BJ (cell line): ENCODE results near the gene MINDY3. TPM values are rescaled to one million over a fixed set of nuclear protein-coding genes. Genes with fewer than 3 reads are reported as not detected.

ENCODE experiments used
- CTCF ChIA-PET: fragments of 350-600 bp; formaldehyde crosslinking; extraction: SDS; loops from one replicate; lab custom pipeline; 2021; ENCODE audit warnings: antibody characterized with exemption, inconsistent platforms; lab: Yijun Ruan, JAX
- POLR2A ChIA-PET: fragments of 300-600 bp; sonication (Branson Sonifier 250); formaldehyde crosslinking; extraction: SDS; loops from one replicate; lab custom pipeline; 2021; ENCODE audit warnings: antibody characterized with exemption; lab: Charles Lee
- DNase-seq: peaks from one replicate; pipeline ENCODE4 v3.0.0-alpha.2; 2011; ENCODE audit warnings: low read depth
- H3K27me3 ChIP-seq: 2 replicates; pipeline ENCODE4 v1.6.0; 2011; ENCODE audit warnings: low read length; ENCODE audit not compliant: control insufficient read depth, insufficient read depth
- H3K36me3 ChIP-seq: 2 replicates; pipeline ENCODE4 v1.5.1; 2011; ENCODE audit warnings: low read length; ENCODE audit not compliant: control insufficient read depth, insufficient read depth
- H3K4me3 ChIP-seq: 2 replicates; pipeline ENCODE4 v1.5.1; 2011; ENCODE audit warnings: low read depth, mild to moderate bottlenecking, control low read depth, low read length
- polyA plus RNA-seq: library from polyadenylated mRNA; depleted of rRNA; stranded (reverse); fragments of >200 nt; gene quantifications from 2 replicates; pipeline ENCODE4 v1.2.3, GENCODE V29; 2011
- TF ChIP-seq, protein P1 (sequence below): IDR thresholded peaks from 2 replicates; pipeline ENCODE4 v1.5.1; 2011; ENCODE audit warnings: low read depth, mild to moderate bottlenecking, control low read depth, inconsistent platforms, low read length, moderate library complexity; ENCODE audit not compliant: insufficient read depth

Gene MINDY3
- polyA plus RNA-seq, 1 experiment = 11.9 TPM

DNA sequence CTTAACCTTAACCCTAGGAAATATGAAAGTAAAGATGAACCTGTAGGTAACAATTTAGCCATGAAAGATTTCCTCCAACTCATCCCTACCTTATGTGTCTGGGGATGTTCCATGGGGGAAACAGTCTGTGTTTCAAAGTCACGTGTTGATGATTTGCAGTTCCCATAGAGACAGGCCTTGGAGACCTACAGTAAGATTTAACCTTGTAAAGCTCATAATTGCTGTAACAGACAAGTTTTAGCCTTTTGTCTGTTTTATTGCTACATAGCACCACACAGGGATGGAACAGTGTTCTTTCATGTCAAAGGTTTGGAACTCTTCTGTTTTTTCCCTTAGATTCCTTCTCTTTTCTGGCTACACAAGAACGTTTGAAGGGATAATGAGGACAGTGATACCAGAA is 105.4 kb downstream of the MINDY3 start:
- Histone ChIP-seq H3K27me3 (peaks cover 7% of the 10 kb centered on the region), H3K4me3 (no peak overlapping the region), H3K36me3 (no peaks in the 10 kb centered on the region)
- ChIA-PET POLR2A (no interaction called here), CTCF (interaction anchor here (1.4 kb wide), 1 partner anchor 10 kb away, joined by 3 read pairs; no protein-coding TSS in a partner anchor)
- no peak for DNase-seq
- TF ChIP-seq, protein P1, sequence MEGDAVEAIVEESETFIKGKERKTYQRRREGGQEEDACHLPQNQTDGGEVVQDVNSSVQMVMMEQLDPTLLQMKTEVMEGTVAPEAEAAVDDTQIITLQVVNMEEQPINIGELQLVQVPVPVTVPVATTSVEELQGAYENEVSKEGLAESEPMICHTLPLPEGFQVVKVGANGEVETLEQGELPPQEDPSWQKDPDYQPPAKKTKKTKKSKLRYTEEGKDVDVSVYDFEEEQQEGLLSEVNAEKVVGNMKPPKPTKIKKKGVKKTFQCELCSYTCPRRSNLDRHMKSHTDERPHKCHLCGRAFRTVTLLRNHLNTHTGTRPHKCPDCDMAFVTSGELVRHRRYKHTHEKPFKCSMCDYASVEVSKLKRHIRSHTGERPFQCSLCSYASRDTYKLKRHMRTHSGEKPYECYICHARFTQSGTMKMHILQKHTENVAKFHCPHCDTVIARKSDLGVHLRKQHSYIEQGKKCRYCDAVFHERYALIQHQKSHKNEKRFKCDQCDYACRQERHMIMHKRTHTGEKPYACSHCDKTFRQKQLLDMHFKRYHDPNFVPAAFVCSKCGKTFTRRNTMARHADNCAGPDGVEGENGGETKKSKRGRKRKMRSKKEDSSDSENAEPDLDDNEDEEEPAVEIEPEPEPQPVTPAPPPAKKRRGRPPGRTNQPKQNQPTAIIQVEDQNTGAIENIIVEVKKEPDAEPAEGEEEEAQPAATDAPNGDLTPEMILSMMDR = no peak

DNA sequence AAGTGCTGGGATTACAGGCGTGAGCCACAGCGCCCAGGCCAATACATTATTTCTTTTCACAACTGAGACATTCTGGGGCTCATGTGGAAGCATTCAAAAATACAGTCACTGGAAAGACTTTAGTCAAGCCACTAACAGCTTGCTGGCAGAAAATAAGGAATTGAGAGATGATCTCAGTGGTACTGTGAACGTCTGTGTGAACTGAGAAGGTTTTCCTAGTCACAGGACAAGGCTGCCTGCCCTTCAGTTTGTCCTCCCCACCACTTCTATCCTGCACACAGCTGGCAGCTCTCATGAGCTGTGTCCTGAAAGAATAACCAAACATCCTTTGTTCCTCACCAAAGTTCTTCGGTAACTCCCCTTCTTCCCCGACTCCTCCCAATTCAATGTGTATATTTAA is 109.3 kb downstream of the MINDY3 start:
- CTCF ChIA-PET = interaction anchor here (1.0 kb wide), 1 partner anchor 11 kb away, joined by 3 read pairs; no protein-coding TSS in a partner anchor
- TF ChIP-seq, protein P1 = no peak
- no peak for DNase-seq
- Histone ChIP-seq H3K36me3 (no peaks in the 10 kb centered on the region), H3K27me3 (peaks cover 4% of the 10 kb centered on the region), H3K4me3 (no peak overlapping the region)
- POLR2A ChIA-PET = no interaction called here

DNA sequence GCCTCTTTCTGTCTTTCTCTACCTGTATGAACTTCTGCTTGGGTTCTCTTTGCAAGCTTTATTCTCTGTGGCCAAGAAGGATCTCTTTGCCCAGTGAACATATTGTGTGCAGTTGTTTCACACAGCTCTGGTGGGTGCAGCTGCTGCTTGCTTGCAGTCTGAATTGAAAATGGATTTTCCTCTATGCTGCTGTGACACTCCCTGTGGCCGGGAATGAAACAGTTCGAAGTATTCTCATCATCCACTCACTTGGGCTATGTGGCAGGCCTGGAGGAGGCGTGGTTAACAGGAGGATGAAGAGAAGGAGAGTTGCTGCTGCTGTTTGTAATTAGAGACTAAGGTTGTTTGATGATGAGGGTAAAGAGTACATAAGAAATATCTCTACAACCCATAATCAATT is 112.2 kb downstream of the MINDY3 start:
- Histone ChIP-seq H3K36me3 (no peaks in the 10 kb centered on the region), H3K27me3 (peaks cover 2% of the 10 kb centered on the region; the same call in 1 of the 2 replicates), H3K4me3 (no peak overlapping the region)
- DNase-seq = no peak
- ChIA-PET POLR2A (no interaction called here), CTCF (no interaction called here)
- TF ChIP-seq, protein P1 = no peak

DNA sequence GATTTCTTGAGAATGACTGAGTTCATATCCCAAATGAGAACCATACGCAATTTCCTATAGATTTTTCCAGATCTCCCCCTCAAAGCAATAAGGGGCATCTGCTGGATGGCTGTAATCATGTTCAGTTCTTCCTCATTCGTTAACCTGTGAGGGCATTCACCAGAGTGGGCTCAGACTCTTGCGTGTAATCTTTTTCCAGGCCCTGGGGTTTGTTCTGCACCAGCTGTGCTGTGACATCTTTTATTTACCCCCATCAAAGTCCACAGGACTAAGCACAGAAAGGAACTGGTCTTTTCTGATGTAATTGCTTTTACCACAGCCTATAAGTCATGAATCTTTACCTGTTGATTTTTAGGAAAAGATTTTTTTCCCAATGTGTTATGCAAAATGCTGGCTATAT is 112.7 kb downstream of the MINDY3 start:
- TF ChIP-seq, protein P1 = no peak
- Histone ChIP-seq H3K27me3 (peaks cover 2% of the 10 kb centered on the region; the same call in 1 of the 2 replicates), H3K4me3 (no peak overlapping the region), H3K36me3 (no peaks in the 10 kb centered on the region)
- POLR2A ChIA-PET = no interaction called here
- CTCF ChIA-PET = no interaction called here
- no peak for DNase-seq

DNA sequence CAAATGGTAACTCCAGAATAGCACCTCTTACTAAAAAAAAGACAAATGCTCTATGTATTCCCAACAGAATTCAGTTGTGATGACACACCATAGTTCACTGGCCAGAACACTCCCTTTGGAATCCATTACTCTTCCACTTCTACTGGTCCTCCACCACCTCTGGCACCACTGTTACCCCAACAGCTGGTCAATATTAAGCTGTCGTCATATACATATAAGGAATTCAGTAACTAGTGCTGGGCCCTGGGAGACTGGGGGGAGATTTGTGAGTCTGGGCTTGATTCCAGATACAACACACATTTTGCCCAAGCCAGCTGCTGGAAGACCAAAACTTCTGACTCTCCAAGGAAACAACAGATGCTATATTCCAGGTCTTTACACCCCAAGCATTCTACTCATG is 114.6 kb downstream of the MINDY3 start:
- POLR2A ChIA-PET = no interaction called here
- CTCF ChIA-PET = interaction anchor here (0.6 to 1.4 kb wide), 4 partner anchors 8 to 69 kb away, joined by 3 to 5 read pairs (median 3); partner anchors contain the start of gene ITGA8
- DNase-seq = no peak
- TF ChIP-seq, protein P1 = no peak
- Histone ChIP-seq H3K27me3 (no peaks in the 10 kb centered on the region; the same call in 1 of the 2 replicates), H3K36me3 (no peaks in the 10 kb centered on the region), H3K4me3 (no peak overlapping the region)
